Right lung (tissue), 5 donors: ENCODE measurements around the gene C1QTNF12. TPM values are rescaled to one million over a fixed set of nuclear protein-coding genes. Genes with fewer than 3 reads are reported as not detected.
A peak's percentile ranks its signal among the peaks of the same experiment; 100 is the strongest.

Source experiments
- DNase-seq, 2 donors: peaks; one replicate each; pipeline ENCODE4 v3.0.0-alpha.2; 2013
- polyA plus RNA-seq, 5 donors: library from polyadenylated mRNA; unstranded; fragments of 120-200 nt; gene quantifications; one replicate each; pipeline versions ENCODE4 v1.2.1 to v1.2.3, GENCODE V29; 2013; ENCODE audit warnings: inconsistent platforms in 1 of 5, low replicate concordance in 1 of 5; ENCODE audit not compliant: insufficient read length in 5 of 5, insufficient read depth in 1 of 5

Gene C1QTNF12
- polyA plus RNA-seq, 5 donors = 0.41 to 1.7 (median 0.58) TPM

DNA sequence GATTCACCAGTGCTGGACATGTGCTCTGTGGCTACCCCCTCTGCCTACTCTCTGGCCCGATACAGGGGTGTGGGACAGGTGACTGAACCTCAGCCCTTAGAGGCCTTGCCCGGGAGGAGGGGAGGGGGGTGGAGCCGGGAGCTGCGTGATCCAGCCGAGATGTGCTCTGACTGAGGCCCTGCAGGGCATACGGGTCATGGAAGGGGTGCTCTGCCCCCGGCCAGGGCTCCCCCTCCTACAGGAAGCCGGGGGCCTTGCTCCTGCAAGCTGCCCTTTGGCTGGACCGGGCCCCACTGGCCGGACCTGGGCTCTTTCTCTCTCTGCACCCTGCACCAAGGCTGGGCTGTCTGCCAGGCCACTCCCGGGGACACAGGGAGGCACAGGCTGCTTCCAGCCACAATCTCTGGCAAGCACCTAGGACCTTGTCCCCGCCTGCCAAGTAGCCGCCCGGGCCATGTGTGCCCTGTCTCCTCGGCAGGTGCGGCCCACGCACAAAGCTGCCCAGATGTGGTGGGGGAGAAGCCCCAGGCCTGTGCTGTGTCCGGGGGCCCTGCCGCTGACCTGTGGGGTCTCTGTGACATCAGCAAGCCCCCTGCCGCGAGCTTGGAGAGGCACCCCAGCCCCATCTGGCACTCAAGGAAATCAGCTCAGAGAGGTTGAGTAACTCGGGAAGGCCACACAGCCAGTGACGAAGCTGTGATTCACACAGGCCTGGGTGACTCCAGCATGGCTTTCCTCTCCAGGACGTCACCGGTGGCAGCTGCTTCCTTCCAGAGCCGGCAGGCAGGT lies 35.2 kb upstream of the C1QTNF12 start:
- no peak for DNase-seq

DNA sequence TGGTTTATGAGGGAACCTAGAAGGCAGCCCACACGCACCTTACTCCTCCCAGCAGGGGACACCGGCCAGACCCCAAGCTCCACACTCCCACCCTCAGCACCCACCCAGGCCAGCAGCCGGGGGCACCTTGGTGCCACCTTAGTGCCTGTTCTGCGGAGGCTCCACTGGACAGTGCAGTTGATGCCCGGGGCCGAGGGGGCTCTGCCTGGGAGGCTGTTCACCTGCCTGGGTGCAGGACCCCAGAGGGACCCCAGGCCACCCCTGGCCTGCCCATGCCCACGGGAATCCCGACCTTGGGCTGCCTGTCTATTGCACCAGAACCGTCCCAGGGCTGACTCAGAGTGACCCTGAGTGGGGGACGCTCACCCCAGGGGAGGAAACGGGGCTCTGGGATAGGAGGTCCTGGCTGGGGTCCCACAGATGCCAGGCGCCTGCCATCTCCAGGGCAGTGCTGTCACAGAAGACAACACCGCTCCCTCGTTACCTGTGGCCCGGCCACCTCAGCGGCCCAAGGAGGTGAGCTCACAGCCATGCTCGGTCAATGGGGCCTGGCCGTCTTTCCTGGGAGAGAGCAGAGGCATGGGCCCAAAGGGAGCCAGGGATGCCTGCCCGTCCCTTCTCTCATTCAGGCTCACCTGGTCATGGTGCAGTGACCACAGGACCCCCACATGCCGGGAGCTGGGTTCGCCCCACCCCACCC lies 34.4 kb upstream of the C1QTNF12 start:
- no peak for DNase-seq

GRCh38 chr1:1279028-1279427 lies 32.5 kb upstream of the C1QTNF12 start:
- DNase-seq = no peak

GRCh38 chr1:1278620-1279019 lies 32.1 kb upstream of the C1QTNF12 start:
- DNase-seq = no peak

DNA sequence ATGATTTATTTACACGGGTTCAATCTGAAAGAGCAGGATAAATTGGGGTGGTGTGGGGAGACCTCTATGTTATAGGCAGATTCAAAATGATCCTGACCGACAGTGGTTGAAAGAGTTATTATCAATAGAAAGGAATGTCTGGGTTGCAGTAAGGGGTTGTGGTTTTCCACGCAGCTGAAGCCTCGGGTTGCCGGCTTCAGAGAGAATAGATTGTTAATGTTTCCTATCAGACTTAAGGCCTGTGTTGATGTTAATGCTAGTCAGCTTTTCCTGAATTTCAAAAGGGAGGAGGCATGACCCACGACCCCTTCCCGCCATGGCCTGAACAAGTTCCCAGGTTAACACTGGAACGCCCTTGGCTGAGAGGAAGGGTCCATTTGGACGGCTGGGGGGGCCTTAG lies 29.3 kb upstream of the C1QTNF12 start:
- no peak for DNase-seq

GRCh38 chr1:1274931-1275431 lies 28.5 kb upstream of the C1QTNF12 start:
- no peak for DNase-seq

- no peak for DNase-seq
Measured at GRCh38 chr1:1274299-1274930, 27.9 kb upstream of the C1QTNF12 start.

GRCh38 chr1:1273512-1274298 lies 27.2 kb upstream of the C1QTNF12 start, which contains the start of gene UBE2J2:
UBE2J2 (minus strand) TSS chr1:1273854; CDS start chr1:1267992, 5,862 bp downstream.
- peak; percentile 87 to 88 for DNase-seq

- DNase-seq = no peak
Measured at GRCh38 chr1:1273209-1273511, 26.6 kb upstream of the C1QTNF12 start.

DNA sequence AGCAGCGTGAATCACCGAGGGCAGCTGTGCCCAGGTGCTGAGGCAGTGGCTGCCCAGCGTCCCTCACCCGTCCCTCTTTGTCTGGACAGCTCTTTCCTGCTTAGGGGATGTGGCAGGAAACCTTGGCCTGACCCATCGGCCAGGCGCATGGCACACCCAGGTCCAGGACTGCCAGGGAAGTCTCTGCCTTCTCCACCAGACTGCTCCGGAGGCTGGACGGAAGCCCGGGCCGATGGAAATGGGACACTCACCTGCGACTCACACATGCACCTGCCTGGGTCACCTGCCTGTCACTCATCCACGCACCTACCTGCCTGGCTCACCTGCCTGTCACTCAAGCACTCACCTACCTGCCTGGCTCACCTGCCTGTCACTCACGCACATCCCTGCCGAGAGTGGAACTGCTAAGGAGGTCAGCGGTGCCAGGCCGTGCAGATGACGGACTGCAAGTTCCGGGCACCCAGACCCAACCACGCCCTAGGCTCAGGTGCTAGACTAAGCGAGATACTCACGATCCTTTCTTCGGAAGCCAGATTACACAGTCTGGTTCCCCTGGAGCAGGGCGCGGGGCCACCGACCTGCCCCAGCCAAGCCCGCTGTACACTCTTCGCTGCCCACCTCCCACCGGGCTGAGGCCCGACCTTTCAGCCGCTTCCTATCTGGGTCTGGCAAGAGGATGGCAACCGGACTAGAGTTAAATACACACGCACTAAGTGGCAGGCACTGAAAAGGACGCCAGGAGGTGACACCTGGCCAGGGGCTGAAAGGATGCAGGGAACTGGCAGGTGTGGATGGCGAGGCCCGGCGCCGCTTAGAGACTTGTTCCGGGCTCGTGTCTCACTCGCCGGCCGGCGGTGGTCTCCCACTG lies 26.1 kb upstream of the C1QTNF12 start:
- no peak for DNase-seq

- no peak for DNase-seq
Measured at GRCh38 chr1:1270813-1271212, 24.3 kb upstream of the C1QTNF12 start.

GRCh38 chr1:1268284-1268682 lies 21.8 kb upstream of the C1QTNF12 start:
- DNase-seq = no peak

GRCh38 chr1:1267488-1268283 lies 21.2 kb upstream of the C1QTNF12 start:
- no peak for DNase-seq

GRCh38 chr1:1264868-1265272 lies 18.3 kb upstream of the C1QTNF12 start:
- no peak for DNase-seq

DNA sequence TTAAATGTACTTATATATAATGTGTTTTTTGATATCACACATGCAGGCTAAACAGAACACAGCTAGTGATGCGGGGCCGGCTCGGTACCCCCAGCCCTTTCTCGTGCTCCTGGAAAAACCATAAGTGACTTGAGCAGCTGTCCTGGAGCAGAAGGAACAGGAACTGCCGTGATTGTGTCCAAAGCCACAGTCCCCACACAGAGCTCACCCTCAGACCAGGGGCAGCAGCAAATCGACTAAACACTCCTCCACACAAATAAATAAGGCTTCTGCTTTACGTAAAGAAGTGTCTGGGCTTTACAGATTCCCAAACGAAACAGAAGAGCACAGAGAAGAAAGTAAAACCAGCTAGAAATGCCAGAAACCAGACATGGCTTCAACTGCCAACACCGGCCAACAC lies 17.5 kb upstream of the C1QTNF12 start:
- DNase-seq = no peak

- DNase-seq = no peak
Measured at GRCh38 chr1:1262758-1263157, 16.2 kb upstream of the C1QTNF12 start.

GRCh38 chr1:1262071-1262470 lies 15.5 kb upstream of the C1QTNF12 start:
- DNase-seq = no peak

- DNase-seq = no peak
Measured at GRCh38 chr1:1260843-1261560, 14.5 kb upstream of the C1QTNF12 start.

DNA sequence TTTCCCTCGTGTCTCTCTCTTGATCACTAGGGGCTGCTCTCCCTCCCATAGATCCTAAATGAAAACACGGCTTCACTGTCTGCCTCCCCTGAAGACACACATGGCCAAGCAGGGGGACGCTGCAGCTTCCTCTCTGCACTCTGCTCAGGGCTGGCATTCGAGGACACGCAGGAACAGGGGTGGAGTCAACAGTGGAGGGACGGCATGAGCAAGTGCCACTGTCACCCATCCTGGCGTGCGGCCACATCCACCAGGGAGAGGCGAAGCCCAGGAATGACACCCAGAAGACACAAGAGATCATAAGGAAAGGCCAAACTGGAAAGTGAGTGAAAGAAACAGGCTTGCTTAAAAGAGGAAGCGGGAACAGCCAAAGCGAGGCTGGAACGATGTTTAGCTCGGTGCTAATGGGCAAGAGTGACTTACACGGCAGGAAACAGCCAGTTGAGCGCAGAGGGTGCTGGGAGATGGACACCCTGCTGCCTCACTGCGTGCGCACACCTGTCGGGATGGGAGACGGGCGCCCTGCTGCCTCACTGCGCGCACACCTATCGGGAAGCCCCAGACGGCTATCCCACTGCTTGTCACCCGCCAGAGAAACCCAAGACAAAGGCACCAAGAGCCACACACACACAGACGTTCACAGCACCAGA lies 13.6 kb upstream of the C1QTNF12 start:
- no peak for DNase-seq
